GM12872 (cell line): Measurements from ENCODE around the gene ACSS1.

Experiments used
- TF ChIP-seq, protein P1 (sequence below): IDR thresholded peaks from 3 replicates; pipeline ENCODE4 v1.5.1; 2011; ENCODE audit warnings: low read depth, mild to moderate bottlenecking, low read length, moderate library complexity; ENCODE audit not compliant: insufficient read depth

Gene ACSS1

GRCh38 chr20:25041813-25042530 is 16.0 kb downstream of the ACSS1 start:
- TF ChIP-seq, protein P1, sequence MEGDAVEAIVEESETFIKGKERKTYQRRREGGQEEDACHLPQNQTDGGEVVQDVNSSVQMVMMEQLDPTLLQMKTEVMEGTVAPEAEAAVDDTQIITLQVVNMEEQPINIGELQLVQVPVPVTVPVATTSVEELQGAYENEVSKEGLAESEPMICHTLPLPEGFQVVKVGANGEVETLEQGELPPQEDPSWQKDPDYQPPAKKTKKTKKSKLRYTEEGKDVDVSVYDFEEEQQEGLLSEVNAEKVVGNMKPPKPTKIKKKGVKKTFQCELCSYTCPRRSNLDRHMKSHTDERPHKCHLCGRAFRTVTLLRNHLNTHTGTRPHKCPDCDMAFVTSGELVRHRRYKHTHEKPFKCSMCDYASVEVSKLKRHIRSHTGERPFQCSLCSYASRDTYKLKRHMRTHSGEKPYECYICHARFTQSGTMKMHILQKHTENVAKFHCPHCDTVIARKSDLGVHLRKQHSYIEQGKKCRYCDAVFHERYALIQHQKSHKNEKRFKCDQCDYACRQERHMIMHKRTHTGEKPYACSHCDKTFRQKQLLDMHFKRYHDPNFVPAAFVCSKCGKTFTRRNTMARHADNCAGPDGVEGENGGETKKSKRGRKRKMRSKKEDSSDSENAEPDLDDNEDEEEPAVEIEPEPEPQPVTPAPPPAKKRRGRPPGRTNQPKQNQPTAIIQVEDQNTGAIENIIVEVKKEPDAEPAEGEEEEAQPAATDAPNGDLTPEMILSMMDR, result no peak

GRCh38 chr20:25040438-25040831 is 17.5 kb downstream of the ACSS1 start:
- TF ChIP-seq, protein P1, result no peak

- TF ChIP-seq, protein P1, result no peak
Measured at GRCh38 chr20:25039697-25040437, 18.1 kb downstream of the ACSS1 start.

DNA sequence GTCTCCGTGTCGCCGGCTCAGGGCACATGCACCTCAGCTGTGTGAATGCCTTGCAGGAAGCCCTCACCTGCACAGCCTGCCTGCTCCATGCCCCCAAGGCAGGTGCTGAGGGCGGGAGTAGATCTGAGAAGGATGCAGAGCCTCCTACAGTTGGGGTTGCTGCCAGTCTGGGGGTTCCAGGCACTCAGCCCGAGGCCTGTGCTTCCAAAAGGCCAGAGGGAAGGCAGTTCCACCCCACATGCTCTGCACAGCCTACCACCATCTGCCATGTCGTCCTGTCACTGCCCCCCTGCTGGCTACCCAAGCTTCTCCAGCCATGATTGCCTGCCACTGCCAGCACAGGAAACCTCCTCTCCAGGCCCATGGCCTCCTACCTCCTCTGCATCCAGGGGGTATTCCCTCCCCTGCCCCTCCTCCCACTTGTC is 19.3 kb downstream of the ACSS1 start:
- TF ChIP-seq, protein P1, result no peak

DNA sequence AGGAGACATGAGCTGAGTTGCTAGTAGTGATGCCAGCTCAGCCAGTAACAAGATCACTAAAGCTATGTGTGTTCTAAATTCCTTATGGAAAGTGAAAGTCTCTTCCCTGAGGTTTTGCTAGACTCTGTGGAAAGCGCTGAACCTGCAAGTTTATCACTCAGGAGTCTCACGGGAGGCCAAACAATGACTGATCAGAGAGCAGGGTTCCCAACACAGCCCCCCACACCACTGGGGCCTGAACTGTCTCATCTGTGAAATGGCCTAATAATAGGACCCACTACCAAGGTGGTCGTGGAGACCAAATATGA is 19.9 kb downstream of the ACSS1 start:
- TF ChIP-seq, protein P1, result no peak

GRCh38 chr20:25037288-25038102 is 20.4 kb downstream of the ACSS1 start:
- TF ChIP-seq, protein P1, result no peak

DNA sequence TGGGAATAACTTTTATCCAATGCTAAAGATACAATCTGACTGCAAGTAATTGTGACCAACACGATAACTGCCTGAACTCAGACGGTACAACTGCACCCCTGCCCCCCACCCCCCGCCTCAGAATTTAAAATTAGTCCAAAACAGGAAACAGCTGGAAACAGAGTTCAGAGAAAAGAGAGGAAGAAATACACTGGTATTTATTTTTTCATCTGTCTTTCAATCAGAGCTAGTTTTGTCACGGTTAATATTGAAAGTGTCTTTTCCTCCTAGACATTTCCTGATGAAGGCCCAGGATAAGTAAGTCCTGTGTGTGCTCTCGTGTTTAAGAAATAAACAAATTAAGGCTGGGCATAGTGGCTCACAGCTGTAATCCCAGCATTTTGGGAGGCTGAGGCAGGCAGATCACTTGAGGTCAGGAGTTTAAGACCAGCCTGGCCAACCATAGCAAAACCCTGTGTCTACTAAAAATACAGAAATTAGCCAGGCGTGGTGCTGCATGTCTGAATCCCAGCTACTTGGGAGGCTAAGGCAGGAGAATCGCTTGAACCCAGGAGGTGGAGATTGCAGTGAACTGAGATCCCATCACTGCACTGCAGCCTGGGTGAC is 21.5 kb downstream of the ACSS1 start:
- TF ChIP-seq, protein P1, result no peak
